Smooth muscle cell (in vitro differentiated cells): ENCODE measurements around the gene BCORL1. TPM values are rescaled to one million over a fixed set of nuclear protein-coding genes. Genes with fewer than 3 reads are reported as not detected.

ENCODE experiments used
- DNase-seq: peaks from one replicate; lab custom pipeline; 2025; ENCODE audit not compliant: unreplicated experiment; lab: John Stamatoyannopoulos, UW
- H2AFZ ChIP-seq: fragments of 200-600 bp; sonication (generic); 2 replicates; pipeline ENCODE4 v1.6.0; 2016; ENCODE audit warnings: antibody characterized with exemption, low read depth, mild to moderate bottlenecking
- H3F3A ChIP-seq: fragments of 200-600 bp; sonication (generic); 2 replicates; pipeline ENCODE4 v1.6.0; 2017; ENCODE audit warnings: antibody characterized with exemption, low read depth
- H3K27ac ChIP-seq: fragments of 200-600 bp; sonication (generic); 2 replicates; pipeline ENCODE4 v1.5.1; 2016; ENCODE audit warnings: low read depth, mild to moderate bottlenecking
- H3K27me3 ChIP-seq: fragments of 200-600 bp; sonication (generic); 2 replicates; pipeline ENCODE4 v1.6.1; 2016; ENCODE audit warnings: low read depth, mild to moderate bottlenecking
- H3K36me3 ChIP-seq: fragments of 200-600 bp; sonication (generic); 2 replicates; pipeline ENCODE4 v1.5.1; 2016; ENCODE audit warnings: low read depth
- H3K4me1 ChIP-seq: fragments of 200-600 bp; sonication (generic); 2 replicates; pipeline ENCODE4 v1.5.1; 2016; ENCODE audit warnings: low read depth
- H3K4me2 ChIP-seq: fragments of 200-600 bp; sonication (generic); 2 replicates; pipeline ENCODE4 v1.6.0; 2016; ENCODE audit warnings: mild to moderate bottlenecking
- H3K4me3 ChIP-seq: fragments of 200-600 bp; sonication (generic); 2 replicates; pipeline ENCODE4 v1.5.1; 2016; ENCODE audit warnings: mild to moderate bottlenecking
- H3K79me2 ChIP-seq: fragments of 200-600 bp; sonication (generic); 2 replicates; pipeline ENCODE4 v1.6.0; 2016; ENCODE audit warnings: low read depth, mild to moderate bottlenecking
- H3K9ac ChIP-seq: fragments of 200-600 bp; sonication (generic); 2 replicates; pipeline ENCODE4 v1.6.0; 2016; ENCODE audit warnings: low read depth
- H3K9me3 ChIP-seq: fragments of 200-600 bp; sonication (generic); replicated peaks from 2 replicates; pipeline ENCODE4 v1.5.1; 2016; ENCODE audit warnings: low read depth
- H4K20me1 ChIP-seq: fragments of 200-600 bp; sonication (generic); 2 replicates; pipeline ENCODE4 v1.6.0; 2016; ENCODE audit warnings: low read depth
- WGBS: methylation state at CpG from one replicate; pipeline ENCODE4 v1.1.7; 2016; ENCODE audit warnings: low lambda C conversion rate; 5-methylcytosine and 5-hydroxymethylcytosine counted together
- polyA plus RNA-seq: library from polyadenylated mRNA; unstranded; fragments of >200 nt; fragmentation: Nextera tagmentation; extraction: Ambion mirVana; gene quantifications from 2 replicates; pipeline ENCODE4 v1.2.1, GENCODE V29; 2016
- total RNA-seq: library from RNA; depleted of rRNA; stranded (reverse); fragments of >200 nt; gene quantifications from 2 replicates; pipeline ENCODE4 v1.2.3, GENCODE V29; 2014
- TF ChIP-seq, protein P1 (sequence below): fragments of 200-600 bp; sonication (generic); IDR thresholded peaks from 2 replicates; pipeline ENCODE4 v1.5.1; 2017; ENCODE audit warnings: borderline replicate concordance, mild to moderate bottlenecking, antibody characterized with exemption; ENCODE audit not compliant: insufficient read depth, poor library complexity, severe bottlenecking

Gene BCORL1
- total and polyA plus RNA-seq, 2 experiments from 2014 or later, result 3.0 to 8.0 TPM

DNA sequence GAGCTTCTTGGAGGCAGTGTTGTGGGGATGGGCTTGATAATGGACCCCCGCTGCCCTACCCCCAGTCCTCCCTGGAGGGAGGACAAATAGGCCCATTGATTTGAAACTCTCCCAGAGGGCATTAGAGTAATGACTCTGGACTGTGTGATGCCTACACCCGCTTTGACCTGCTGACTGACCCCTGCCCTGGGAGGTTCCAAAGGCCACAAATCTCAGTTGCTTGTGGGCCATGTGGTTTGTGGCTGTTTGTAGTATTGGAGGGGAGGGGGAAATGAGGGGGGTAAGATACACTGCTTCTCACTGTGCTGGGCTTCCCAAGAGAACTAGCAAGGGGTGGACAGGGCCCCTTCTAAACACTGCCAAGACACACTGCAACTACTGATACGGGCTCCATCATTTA lies 27.6 kb upstream of the BCORL1 start:
- Histone ChIP-seq H3K4me3 (no peak overlapping the region), H2AFZ (no peak overlapping the region), H3F3A (no peaks in the 10 kb centered on the region), H3K27me3 (no peaks in the 10 kb centered on the region), H3K9me3 (no peaks in the 10 kb centered on the region), H3K9ac (no peak overlapping the region), H3K4me1 (no peaks in the 10 kb centered on the region), H4K20me1 (no peaks in the 10 kb centered on the region), H3K79me2 (no peaks in the 10 kb centered on the region), H3K27ac (no peak overlapping the region), H3K4me2 (no peak overlapping the region), H3K36me3 (no peaks in the 10 kb centered on the region)
- WGBS, result 69% methylated on average over 3 of the region's 3 CpGs
- TF ChIP-seq, protein P1, sequence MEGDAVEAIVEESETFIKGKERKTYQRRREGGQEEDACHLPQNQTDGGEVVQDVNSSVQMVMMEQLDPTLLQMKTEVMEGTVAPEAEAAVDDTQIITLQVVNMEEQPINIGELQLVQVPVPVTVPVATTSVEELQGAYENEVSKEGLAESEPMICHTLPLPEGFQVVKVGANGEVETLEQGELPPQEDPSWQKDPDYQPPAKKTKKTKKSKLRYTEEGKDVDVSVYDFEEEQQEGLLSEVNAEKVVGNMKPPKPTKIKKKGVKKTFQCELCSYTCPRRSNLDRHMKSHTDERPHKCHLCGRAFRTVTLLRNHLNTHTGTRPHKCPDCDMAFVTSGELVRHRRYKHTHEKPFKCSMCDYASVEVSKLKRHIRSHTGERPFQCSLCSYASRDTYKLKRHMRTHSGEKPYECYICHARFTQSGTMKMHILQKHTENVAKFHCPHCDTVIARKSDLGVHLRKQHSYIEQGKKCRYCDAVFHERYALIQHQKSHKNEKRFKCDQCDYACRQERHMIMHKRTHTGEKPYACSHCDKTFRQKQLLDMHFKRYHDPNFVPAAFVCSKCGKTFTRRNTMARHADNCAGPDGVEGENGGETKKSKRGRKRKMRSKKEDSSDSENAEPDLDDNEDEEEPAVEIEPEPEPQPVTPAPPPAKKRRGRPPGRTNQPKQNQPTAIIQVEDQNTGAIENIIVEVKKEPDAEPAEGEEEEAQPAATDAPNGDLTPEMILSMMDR, result no peak
- DNase-seq, result no peak

DNA sequence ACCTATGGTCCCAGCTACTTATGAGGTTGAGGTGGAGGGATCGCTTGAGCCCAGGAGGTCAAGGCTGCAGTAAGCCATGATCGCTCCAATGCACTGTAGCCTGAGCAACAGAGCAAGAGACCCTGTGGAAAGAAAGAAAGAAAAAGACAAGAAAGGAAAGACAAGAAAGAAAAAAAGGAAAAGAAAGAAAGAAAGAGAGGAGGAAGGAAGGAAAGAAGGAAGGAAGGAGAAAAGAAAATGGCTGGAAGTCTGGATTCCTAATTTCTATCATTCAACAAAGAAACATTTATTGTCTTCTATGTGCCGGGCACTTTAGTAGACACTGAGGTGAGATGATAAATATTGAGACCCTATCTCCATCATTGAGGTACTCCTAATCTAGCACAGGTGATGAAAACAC lies 26.8 kb upstream of the BCORL1 start:
- H3K79me2 ChIP-seq, result no peaks in the 10 kb centered on the region
- H3K4me3 ChIP-seq, result no peak overlapping the region
- DNase-seq, result no peak
- no peak overlapping the region for H3K9ac ChIP-seq
- H3K27ac ChIP-seq, result no peak overlapping the region
- H3K4me2 ChIP-seq, result no peak overlapping the region
- H2AFZ ChIP-seq, result no peak overlapping the region
- no peaks in the 10 kb centered on the region for H3K27me3 ChIP-seq
- no peaks in the 10 kb centered on the region for H3F3A ChIP-seq
- H3K4me1 ChIP-seq, result no peaks in the 10 kb centered on the region
- H3K36me3 ChIP-seq, result no peaks in the 10 kb centered on the region
- no peaks in the 10 kb centered on the region for H4K20me1 ChIP-seq
- no peaks in the 10 kb centered on the region for H3K9me3 ChIP-seq
- TF ChIP-seq, protein P1, result no peak
- 83% methylated on average over 3 of the region's 3 CpGs for WGBS

DNA sequence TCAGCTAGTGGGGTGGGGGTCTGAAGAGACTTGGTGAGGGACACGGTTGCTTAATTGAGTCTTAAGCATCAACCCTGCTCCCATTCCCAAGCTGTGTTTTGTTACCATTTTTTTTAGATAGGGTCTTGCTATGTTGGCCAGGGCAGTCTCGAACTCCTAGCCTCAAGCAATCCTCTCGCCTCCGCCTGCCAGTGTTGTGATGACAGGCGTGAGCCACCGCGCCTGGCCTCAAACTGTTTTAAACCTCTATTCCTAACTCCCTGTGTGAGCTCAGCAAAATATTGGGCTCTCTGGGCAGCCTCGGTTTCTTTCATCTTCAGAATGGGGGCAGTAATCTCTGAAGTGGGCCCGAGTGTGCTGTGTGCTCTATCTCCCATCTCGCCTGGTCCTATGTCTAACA lies 26.3 kb upstream of the BCORL1 start:
- Histone ChIP-seq H3K79me2 (no peaks in the 10 kb centered on the region), H2AFZ (no peak overlapping the region), H4K20me1 (no peaks in the 10 kb centered on the region), H3K4me2 (no peak overlapping the region), H3K9me3 (no peaks in the 10 kb centered on the region), H3F3A (no peaks in the 10 kb centered on the region), H3K27ac (no peak overlapping the region), H3K36me3 (no peaks in the 10 kb centered on the region), H3K4me3 (peak overlapping the region; percentile 42), H3K9ac (no peak overlapping the region), H3K27me3 (no peaks in the 10 kb centered on the region), H3K4me1 (no peaks in the 10 kb centered on the region)
- no peak for DNase-seq
- TF ChIP-seq, protein P1, result no peak
- WGBS, result 71% methylated on average over 10 of the region's 10 CpGs

DNA sequence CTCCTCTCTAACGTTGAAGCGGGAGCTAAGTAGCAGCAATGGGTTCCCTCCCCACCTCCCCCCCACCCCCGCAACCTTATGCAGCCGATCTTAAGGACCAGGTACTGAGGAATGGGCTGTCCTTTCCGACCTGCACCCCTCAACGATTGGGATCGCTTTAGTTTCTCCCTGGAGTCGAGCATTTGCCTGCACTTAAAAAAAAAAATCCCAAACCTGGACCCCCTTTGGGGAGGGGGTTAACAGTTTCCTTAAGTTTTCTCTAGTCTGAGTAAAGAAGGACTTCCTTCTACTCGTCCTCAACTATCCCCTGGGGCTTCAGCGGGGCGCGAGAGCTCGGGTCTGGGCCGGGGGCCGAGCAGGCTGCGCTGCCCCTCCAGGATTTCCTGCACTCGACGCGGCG lies 25.7 kb upstream of the BCORL1 start:
- no peak for DNase-seq
- no peaks in the 10 kb centered on the region for H3K36me3 ChIP-seq
- no peaks in the 10 kb centered on the region for H3K9me3 ChIP-seq
- no peaks in the 10 kb centered on the region for H4K20me1 ChIP-seq
- H2AFZ ChIP-seq, result no peak overlapping the region
- WGBS, result 26% methylated on average over 13 of the region's 20 CpGs
- no peak overlapping the region for H3K9ac ChIP-seq
- peak overlapping the region; percentile 42 for H3K4me3 ChIP-seq
- H3K79me2 ChIP-seq, result no peaks in the 10 kb centered on the region
- TF ChIP-seq, protein P1, result no peak
- H3K4me2 ChIP-seq, result peak overlapping the region; percentile 82
- H3K27me3 ChIP-seq, result no peaks in the 10 kb centered on the region
- peaks cover 4% of the 10 kb centered on the region for H3K4me1 ChIP-seq
- H3F3A ChIP-seq, result no peaks in the 10 kb centered on the region
- H3K27ac ChIP-seq, result no peak overlapping the region
